SHP77 (cell line): ENCODE results near the gene GABRD.

ENCODE experiments used
- DNase-seq, 2 experiments: peaks; one replicate each; lab custom pipeline; 2025; lab: John Stamatoyannopoulos, UW

GABRD gene

DNA sequence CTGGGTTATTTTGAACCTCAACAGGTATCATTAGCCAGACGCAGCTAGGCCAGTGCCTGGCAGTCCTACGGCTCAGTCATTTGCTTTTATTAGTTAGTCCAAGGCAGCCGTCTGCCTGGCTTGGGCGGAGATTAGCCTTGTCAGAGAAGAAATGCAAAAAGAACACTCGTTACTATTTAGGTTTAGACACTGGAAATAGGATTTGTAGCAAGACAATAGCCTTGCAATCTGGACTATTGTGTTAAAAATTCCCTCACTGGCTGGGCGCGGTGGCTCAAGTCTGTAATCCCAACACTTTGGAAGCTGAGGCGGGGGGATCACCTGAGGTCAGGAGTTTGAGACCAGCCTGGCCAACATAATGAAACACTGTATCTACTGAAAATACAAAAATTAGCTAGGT lies 20.1 kb downstream of the GABRD start:
- DNase-seq, result no peak

DNA sequence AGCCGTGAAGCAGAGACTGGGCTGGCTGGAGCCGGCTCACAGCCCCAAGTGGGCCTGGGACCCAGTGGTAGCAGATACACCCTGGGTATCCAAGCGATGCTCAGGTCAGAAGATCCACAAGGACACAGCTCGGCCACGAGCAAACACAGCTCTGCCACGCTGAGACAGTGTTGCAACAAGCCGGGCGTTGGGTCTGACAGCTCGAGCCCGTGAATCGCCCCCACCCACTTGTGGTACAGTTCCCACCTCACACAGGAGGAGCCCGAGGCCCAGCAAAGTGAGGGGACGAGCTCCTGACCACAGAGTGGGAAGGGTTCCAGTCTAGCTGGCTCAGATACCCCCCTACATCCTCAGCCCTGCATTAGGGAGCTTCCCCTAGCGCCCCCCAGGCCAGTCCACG lies 22.2 kb downstream of the GABRD start:
- no peak for DNase-seq

DNA sequence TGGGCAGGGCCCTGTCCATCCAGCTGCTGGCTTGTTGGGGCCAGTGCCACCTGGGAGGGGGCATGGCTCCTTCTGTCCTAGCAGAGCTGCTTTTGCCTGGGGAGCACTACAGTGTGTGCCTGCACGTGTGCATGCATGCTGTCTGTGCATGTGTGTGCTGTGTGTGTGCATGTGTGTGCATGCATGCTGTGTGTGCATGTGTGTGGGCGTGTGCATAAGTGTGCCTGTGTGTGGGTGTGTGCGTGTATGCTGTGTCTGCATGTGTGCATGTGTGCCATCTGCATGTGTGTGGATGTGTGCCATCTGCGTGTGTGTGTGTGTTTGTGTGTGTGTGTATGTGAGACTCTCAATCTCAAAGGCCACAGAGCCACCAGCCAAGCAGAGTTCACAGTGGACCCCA lies 22.7 kb downstream of the GABRD start:
- no peak for DNase-seq

DNA sequence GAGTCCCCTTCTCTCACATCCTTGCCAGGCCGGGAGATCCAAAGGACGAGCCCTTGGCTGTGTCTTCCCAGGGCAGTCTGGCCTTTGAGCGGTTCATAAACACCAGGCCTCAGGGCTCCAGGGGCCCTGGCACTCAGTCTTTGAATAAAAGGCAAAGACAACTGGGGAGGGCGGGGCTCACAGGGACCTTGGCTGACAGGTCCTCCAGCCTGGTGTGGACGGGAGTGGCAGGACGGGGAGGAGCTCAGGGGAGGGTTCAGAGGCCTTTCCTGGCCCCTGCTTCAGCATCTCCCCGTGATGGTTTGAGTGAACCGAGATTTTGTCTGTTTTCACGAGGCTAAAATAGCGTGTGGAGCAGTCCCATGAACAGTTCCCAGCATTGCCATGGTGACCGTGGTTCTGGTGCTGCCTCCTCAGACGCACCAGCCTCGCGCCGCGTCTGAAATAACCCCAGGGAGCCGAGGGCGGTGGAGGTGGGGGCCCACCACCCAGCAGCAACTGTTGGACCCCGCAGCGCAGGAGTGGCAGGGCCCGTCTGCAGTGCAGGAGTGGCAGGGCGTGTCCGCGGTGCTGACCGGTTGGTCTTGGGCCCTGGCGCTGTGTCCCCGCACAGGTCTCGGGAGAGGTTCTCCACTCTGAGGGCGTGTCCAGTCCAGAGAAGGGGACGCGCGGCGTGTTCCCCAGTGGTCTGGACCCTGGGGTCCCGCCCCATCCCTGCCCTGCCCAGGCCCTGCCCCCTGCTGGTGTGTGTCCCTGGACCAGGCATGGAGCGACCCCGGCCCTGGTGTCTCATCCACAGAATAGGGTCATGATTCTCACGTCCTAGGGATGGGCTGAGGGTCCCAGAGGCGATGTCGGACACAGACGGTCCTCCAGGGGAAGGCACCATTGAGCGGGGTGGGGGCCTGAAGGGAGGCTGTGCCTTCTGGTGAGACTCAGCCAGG lies 24.0 kb downstream of the GABRD start:
- DNase-seq, result no peak

DNA sequence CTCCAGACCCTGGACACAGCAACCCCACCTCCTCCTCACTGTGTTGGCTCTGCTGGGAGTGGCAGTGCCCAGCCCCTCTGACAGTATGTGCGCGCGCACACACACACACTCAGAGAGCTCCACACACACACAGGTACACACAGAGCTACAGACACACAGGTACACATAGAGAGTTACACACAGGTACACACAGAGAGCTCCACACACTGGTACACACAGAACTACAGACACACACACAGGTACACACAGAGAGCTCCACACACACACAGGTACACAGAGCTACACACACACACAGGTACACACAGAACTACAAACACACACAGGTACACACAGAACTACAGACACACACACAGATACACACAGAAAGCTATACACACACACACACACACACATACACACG lies 24.7 kb downstream of the GABRD start:
- no peak for DNase-seq

DNA sequence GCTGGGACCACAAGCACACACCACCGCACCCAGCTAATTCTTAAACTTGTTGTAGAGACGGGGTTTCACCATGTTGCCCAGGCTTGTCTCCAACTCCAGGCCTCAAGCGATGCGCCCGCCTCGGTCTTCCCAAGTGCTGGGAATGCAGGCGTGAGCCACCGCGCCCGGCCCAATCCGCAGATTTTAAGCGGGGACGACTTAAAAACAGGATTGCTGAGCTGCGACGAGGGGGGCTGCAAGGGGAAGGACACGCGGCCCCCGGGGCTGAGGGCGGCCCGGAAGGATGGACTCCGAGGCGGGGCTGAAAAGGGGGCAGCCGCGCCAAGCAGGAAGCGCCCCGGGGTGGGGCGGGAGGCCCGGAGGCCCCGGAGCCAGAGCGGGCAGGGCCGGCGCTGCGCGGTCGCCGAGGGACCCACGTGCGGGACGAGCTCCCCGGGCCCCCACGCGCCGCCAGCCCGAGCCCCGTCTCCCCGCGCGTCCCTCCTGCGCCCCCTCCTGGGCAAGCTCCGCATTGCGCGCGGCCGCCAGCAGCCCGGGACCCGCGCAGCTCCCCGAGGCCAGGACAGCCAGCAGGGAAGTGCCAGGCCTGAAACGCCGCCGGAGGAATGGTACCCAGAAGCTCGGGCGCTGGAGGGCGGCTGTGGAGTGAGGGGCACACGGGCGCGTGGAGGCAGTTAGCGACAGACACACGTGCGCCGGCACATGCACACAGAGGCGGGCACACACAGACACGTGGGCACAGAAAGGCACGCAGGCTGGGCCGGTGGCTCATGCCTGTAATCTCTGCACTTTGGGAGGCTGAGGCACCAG lies 25.6 kb downstream of the GABRD start:
- DNase-seq, result peak in 1 of 2 experiments; percentile 33

DNA sequence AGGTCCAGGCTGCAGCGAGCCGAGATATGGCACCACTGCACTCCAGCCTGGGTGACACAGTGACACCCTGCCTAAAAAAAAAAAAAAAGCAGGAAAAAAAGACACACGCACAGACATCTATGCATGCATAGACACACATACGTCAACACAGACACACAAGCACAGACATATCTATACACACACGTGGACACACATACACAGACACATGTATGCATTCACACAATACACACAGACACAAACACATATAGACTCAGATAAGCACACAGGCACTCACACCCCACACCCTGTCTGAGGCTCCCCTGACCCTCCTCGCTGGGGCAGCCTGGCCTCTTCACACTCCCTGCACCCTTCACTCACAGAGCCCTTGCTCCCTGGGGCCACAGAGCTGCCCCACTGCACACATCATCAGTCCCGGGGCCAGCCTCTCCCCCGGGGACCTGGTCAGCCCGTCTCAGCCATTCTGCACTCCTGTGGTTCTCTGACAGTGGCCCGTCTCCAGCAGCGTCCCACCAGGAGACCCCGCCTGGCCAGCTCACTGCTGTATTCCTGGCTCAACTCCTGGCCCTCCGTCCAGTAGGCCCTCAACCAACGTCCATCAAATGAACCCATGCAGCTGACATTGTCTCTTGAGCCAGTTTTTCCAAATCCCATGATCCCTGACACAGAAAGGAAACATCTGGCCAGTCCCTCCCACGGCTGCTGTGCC lies 26.5 kb downstream of the GABRD start:
- no peak for DNase-seq

DNA sequence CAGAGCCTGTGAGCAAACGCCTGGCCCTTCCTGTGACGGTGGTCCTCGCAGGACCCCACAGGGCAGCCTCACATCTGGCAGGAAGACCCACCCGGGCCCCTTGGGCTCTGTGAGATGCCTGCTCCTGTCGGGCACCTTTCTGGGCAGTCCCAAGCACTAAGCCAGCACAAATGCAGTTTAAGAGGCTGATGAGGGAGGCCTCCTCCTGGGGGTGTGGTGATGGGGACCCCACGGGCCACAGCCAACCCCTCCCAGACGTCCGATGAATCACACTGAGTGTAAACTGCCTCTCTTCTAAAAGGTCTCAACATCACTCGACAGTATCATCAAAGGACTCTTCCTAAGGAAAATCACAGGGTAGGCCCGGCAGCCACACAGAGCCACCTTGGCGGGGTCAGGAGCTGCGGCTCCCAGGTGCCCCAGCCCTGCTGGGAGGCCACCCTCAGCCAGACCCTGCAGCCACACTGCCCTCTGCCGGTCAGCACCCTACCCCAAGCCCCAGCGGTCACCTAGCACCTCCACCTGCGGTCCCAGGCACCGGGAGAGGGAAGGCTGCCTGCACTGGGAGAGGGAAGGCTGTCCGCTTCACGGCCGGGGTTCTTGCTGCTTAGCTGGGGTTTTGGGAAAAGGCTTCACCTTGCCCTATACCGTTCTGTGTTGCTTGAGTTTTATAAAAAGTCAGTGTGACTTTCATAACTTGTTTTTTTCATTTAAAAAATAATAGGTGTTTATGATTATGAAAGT lies 27.2 kb downstream of the GABRD start:
- peak; percentile 55 to 79 for DNase-seq

DNA sequence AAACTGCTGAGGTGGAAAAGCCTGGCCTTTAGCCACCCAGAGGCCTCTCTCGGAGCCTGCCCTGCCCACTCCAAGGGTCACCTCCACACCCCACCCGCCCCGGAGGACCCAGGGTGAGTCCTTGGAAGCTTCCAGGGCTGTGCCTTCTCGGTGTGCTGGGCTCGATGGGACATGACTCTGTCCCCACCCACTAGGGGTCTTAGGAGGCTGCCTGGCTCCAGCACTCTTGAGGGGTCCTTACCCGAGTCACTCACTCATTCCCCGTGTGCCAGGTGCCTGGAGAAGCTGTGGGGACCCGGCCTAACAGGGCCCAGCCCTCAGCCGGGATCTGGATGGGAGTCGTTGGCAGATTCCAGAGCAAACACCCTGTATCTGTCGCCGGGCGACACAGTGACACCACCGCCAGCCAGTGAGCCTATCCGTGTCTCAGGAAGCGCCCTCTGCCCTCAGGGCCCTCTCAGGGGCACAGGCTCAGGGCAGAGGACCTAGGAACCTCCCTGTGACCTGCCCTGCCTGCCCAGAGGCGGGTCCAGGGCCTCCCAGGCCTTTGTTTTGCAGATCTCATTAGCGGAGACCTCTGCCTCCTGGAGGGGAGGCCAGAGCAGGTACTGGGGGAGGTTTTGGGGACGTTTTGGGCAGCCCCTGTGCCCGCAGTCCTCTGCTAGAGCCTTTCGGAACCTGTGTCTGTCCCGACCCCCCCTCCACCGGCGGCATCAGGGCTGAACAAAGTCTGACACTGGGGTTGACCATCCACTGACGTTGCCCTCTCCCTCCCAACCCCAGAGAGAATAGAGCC lies 28.0 kb downstream of the GABRD start:
- no peak for DNase-seq

DNA sequence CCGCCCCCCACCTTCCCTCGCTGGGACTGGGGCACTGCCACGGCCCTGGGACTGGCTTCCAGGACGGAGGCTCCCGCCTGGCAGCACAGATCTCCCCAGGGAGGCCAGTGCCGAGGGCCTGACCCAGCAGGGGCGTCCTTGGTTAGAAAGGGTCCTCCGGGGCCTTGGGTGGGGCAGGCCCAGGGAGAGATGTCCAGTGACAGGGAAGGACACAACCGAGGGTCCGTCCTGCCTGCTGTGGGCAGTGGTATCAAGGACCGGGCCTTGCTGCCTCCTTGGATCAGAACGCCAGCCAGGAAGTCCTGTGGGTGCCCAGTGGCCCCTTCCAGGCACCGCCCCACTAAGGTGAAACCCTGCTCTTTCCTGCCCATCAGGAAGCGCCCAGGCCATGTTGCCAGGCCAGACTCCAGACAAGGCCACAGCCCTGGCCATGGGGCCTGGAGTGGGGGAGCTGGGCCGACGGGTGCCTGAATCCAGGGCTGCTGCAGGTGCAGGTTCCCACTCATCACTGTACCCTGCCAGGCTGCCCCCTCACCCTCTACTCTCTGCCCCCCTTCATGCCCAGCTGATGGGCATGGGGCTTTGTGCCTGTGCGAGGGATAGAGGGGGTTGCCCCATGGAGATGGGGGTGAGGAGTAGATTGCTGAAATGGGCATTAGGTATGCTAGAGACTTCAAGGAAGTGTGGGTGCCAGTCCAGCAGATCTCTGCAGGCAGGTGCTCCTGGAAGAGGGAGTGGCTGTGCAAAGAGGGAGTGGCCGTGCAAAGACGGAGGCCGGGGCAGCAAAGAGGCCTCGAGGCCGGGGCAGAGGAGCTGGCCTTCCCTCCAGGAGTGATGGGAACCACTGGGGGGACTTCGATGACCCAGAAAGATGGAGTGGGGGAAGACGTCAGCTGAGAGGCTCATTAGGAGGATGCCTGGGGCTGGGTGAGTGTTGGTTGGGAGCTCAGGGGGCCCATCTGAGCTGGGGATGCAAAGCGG lies 28.9 kb downstream of the GABRD start:
- no peak for DNase-seq

DNA sequence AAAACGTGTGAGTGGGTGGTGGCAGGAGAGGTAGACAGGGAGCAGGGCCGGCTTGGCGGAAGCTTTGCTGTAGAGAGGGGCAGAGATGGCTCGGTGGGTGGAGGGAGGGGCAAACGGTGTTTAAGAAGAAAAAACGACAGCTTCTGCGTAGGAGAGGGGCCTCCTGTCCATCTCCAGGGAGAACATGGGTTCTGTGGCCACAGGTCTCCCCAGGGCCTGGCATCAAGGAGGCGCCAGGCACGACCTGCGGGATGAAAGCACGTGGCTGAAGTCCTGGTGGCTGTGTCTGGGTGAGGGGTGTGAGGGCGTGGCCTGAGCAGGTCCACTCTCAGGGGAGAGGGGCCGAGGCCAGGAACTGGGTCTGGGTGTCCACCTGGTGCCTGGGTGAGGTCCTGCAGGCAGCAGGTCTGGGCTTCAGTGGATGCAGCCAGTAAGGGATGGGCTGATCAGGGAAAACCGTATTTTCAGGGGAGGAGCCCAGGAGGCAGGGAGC lies 30.1 kb downstream of the GABRD start:
- DNase-seq, result peak; percentile 60 to 63

DNA sequence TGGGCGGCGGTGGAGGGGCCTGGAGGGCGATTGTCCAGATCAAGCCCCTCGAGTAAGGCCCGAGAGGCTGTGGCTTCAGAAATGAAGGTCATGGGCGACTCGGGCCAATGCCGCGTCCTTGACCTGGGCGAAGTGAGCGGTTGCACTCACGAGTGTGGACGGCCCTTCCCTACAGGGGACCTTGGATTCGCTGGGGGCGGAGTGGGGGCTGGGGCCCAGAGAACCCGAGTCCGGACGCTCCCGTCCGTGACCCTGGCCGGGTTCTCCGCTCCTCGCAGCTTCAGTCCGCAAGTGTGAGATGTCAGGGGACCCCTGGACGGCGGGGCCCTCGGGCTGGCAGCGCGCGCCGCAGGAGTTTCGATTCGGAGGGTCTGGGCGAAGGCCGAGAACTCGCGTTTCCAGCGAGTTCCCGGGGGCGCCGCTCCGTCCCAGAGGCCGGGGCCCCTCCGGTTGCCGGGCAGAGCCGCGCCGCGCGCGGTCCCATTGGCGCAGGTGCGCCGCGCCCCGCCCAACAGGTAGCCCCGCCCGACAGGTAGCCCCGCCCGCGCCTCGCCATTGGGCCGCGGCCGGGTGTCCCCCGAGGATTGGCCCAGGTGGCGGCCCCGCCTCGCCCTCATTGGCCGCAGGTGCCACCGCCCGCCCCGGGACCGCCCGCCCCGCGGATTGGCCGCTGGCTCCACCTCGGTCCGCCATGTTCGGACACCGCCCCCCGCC lies 30.7 kb downstream of the GABRD start, which contains the start of gene PRKCZ:
Gene PRKCZ (plus strand): TSS at position 694 of the 714 bp plus-strand sequence. CDS start 220 bp downstream, outside the sequence.
- peak; percentile 47 to 67 for DNase-seq

DNA sequence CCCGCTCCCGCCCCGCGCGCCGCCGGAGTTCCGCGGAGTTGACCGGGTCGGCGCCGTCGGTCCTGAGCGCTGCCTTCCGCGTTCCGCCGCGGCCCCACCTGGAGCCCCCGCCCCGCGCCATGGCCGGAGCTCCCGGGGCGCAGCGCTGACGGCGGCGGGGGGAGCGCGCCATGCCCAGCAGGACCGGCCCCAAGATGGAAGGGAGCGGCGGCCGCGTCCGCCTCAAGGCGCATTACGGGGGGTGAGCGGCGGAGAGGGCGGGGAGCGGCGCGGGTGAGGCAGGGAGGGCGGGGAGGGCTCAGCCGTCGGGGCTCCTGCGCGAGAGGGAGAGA lies 31.3 kb downstream of the GABRD start:
- DNase-seq, result no peak

DNA sequence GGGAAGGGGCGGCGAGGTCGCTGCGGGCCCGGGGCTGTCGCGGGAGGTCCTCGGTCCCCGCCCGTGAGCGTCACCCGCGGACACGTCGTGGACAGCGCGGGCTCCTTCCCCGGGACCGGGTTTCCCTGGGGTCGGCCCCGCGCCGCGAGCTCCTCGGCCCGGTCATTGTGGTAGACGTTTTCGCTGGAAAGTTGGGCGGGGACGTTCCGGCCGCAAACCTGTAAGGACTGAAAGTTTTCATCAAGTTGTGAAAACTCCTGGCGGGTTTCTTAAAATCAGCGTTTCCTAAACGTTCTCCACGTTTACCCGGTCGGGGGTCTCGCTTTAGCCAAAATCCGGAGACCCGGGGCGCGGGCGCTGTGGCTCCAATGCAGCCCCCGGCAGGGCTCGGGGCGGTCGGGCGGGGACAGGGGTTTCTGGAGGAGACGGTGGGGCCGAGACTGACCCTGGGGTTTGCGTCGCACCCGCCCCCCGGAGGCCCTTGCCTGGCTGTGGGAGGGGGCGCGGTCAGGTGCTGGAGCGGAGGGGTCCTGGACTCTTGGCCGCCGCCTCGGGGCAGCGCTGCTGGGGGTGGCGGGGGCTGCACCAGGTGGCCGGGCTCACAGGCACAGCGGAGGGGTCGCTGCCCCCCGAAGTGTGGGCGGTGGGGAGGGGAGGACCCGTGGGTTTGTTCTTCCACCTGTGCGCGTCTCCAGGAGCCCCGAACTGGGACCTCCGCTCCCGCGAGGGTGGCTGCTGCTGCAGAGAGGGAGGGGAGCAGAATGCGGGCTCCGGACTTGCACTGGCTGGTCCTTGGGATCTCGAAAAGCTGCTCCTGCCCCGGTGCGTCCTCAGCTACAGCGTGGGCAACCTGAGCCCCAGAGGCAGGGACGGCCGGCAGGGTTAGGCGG lies 31.9 kb downstream of the GABRD start:
- no peak for DNase-seq

DNA sequence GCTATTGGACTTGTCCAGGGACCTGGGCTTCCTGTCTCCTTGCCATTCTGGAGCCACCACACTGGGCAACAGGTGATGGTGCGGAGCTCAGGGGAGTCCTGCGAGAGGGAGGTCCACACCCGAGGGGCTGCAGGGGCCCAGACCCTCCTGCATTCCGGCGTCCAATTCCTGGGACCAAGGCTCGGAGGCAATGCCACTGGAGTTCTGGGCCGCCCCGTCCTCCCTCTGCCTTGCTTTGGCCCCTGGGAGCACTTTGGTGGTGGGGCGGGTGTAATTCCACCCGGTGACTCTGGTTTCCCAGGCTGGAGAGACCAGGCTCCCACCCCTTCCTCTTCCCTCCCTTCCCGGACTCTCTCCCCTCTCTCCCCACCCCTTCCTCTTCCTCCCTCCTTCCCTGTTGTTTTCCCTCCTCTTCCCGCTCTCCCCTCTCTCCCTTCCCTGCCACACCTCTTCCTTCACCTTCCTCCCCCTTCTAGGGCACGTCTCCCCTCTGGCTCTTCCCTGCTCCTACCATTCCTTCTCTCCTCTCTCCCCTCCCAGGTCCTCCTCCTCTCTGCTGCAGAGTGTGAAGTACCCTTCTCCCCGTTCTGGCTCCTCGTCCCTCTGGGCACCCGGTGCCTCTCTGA lies 33.0 kb downstream of the GABRD start:
- no peak for DNase-seq

DNA sequence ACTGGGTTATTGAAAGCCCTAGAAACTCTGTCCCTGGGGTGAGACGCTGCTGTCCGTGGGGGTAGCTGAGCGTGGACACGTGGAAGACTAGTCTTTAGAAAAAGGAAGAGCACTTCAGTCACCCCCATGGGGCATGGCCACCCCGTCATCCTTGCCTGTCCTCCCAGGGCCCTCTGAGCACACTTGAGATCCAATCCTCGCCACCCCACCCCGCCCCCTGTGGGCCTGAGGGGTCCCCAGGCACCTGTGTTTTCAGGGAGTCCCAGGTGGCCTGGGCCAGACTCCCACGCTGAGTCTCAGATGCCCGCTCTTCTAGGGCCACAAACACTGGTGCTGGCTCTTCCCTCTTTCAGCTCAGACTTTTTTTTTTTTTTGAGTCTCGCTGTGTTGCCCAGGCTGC lies 33.6 kb downstream of the GABRD start:
- DNase-seq, result no peak

DNA sequence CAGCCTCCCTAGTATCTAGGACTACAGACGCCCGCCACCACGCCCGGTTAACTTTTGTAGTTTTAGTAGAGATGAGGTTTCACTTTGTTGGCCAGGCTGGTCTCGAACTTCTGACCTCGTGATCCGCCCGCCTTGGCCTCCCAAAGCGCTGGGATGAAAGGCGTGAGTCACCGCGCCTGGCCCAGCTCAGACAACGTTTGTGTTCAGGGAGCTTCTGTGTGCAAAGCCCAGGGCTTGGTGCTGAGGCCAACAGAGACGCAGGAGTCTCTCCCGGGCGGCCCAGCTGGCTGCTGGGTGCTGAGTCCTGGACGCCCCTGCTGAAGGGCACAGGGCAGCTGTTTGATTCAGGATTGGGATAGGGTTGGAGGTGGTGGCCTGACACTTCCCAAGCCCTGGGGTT lies 34.1 kb downstream of the GABRD start:
- no peak for DNase-seq
